ENCODE data around the gene ANGPTL4.

The ANGPTL4 gene

GRCh38 chr19:8413629-8413995 is 49.7 kb downstream of the ANGPTL4 start:
- DNase-seq (ENCODE audit: low spot score): no peak

DNA sequence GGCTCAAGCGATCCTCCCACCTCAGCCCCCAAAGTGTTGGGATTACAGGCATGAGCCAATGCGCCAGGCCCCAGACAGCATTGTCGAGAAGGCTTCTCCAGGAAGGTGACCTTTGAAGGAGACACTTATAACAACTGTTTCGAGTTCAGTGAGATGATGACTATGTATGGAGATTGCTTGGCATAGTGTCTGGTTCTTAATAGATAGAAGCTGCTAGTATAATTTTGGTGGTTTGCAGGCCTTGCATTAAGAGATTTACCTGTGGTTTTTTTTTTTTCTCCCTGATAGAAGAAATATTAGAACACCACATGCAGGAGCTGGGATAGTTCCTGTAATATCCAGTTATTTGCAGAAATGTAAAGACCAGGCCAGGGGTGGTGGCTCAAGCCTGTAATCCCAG is 52.8 kb downstream of the ANGPTL4 start:
- DNase-seq (ENCODE audit: low spot score): no peak

DNA sequence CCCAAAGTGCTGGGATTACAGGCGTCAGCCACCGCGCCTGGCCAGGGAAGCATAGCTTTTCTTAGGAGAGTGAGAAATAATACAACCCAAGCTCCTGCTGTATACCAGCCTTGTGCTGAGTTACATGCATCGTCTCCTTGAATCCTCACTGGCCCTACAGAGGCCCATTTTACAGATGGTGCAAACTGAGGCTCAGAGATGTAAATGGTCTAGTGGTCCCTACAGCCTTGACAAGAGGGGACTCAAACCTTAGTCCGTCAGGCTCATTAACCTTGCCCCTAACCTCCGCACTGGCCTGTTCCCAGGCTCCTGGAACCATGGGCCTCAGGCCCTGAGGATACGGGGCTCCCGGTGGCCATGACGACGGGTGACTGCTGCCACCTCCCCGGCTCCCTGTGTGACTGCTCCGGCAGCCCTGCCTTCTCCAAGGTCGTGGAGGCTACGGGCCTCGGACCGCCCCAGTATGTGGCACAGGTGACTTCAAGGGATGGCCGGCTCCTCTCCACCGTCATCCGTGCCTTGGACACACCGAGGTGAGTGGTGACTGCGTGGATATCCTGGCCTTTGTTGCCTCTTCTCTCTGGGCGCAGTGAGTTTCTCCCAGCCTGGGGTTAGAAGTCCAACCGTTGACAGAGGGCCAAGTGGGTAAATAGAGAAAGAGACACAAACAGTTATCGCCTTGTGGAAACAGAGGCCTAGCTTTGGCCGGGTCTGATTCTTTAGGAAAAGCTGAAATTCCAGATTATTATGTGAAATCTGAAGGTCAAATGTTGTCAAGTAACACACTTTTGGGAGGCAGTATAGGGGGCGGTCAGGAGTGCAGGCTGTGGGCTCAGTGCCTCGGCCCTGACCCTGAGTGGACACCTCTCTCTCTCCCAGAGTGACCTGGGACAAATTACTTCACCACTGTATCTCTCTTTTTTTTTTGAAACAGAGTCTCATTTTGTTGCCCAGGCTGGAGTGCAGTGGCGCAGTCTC is 57.8 kb downstream of the ANGPTL4 start:
- DNase-seq (ENCODE audit: low spot score): no peak

DNA sequence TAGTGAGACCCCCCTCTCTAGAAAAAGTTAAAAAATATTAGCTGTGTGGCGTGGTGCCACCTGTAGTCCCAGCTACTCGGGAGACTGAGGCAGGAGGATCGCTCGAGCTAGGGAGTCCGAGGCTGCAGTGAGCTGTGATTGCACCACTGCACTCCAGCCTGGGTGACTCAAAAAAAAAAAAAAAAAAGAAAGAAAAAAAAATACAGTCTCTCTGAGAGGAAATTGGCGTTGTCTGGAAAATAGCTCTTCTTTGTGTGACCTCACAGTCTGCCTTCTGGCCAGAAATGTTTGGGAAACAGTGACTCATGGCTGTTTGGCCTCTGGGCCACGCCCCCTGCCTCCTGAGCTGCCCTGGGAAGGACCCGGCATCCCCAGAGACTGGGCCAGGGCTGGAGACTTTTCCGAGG is 59.9 kb downstream of the ANGPTL4 start:
- no peak for DNase-seq (ENCODE audit: low spot score)
